ENCODE measurements around the gene BEST1. TPM values are rescaled to one million over a fixed set of nuclear protein-coding genes. Genes with fewer than 3 reads are reported as not detected.

The BEST1 gene
- total and polyA plus RNA-seq, 9 donors, result 1.0 to 17.8 (median 4.2) TPM

DNA sequence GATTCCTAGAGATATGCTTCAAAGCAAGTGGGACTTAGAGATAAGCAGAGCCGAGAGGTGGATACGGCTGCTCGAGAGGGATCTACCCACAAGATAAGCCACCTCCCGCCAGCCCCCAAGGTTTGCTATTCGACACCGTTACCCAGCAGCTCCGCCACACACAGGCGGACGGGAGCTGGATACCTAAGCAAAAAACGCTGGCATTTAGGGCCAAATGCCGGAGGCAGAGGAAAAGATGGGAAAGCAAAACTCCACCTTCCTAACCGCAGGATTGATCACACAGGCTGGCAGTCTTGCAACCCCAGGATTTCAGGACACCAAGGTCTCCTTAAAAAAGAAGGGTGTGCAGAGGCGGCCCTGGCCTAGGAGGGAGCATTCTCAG, 16.6 kb downstream of the BEST1 start:
- peak in 1 of 5 donors; percentile 23 for DNase-seq
- TF ChIP-seq EP300 (IDR thresholded peaks at IDR 0.05) (no peak), POLR2A (IDR thresholded peaks at IDR 0.05) (no peak)
- TF ChIP-seq, protein P1, sequence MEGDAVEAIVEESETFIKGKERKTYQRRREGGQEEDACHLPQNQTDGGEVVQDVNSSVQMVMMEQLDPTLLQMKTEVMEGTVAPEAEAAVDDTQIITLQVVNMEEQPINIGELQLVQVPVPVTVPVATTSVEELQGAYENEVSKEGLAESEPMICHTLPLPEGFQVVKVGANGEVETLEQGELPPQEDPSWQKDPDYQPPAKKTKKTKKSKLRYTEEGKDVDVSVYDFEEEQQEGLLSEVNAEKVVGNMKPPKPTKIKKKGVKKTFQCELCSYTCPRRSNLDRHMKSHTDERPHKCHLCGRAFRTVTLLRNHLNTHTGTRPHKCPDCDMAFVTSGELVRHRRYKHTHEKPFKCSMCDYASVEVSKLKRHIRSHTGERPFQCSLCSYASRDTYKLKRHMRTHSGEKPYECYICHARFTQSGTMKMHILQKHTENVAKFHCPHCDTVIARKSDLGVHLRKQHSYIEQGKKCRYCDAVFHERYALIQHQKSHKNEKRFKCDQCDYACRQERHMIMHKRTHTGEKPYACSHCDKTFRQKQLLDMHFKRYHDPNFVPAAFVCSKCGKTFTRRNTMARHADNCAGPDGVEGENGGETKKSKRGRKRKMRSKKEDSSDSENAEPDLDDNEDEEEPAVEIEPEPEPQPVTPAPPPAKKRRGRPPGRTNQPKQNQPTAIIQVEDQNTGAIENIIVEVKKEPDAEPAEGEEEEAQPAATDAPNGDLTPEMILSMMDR (IDR thresholded peaks at IDR 0.05), result no peak
- H3K36me3 ChIP-seq, result no peaks in the 10 kb centered on the region
- intact Hi-C loops (cut with DNase I), result no loop called here
- no peaks in the 10 kb centered on the region for H3K27me3 ChIP-seq
- H3K4me3 ChIP-seq, result peak overlapping the region; percentile 71
- 0 to 1% (median 1%) methylated on average over 13 of the region's 13 CpGs for WGBS, 3 donors
- peaks cover 20% of the 10 kb centered on the region for H3K4me1 ChIP-seq (ENCODE audit: insufficient read depth)
- H3K27ac ChIP-seq, result peak overlapping the region; percentile 89 to 98
- H3K9me3 ChIP-seq, result no peaks in the 10 kb centered on the region

DNA sequence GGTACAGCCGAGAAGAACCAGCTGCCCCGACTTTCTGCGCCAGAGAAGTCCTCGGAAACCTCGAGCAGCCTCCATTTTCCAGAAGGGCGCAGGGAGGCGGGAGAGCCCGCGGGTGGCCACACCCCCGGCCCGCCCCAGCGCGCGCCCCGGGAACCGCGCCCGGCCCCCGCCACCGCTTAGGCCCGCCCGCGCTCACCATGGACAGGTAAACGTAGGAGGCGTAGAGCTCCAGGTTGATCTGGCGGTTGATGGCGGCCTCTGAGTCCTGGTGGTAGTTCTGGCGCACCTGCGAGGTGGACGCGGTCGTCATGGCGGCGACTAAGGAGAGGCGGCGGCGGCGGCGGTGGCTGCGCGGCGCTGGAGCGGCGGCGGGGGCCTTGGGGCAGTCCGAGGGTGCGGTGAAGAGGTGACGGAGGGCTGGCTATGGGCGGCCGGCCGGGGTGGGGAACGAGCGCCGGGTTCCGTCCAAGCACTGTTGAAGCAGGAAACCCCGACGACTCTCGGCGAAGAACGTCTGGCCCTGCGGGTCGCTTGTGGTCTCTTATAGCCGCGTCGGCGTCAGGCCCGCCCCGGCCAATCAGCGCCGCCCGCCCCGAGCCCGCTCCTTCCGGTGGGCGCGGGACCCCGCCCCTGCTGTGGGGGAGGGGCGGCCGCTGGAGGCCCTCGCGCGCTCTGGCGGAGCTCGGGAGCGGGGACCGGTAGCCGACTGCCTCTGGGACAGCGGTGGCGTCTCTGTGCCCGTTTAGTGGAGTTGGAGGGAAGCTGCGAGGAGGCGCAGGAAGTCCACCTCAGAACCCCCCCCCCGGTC, 17.2 kb downstream of the BEST1 start, which contains the start of gene FTH1:
Gene FTH1, minus strand, starts transcription at position 519 of the 808 bp plus-strand sequence. Its CDS starts 209 bp downstream, at position 310.
- peak; percentile 92 to 95 (median 94) for DNase-seq
- Histone ChIP-seq H3K36me3 (no peaks in the 10 kb centered on the region), H3K27me3 (no peaks in the 10 kb centered on the region), H3K4me1 (ENCODE audit: insufficient read depth) (peaks cover 21% of the 10 kb centered on the region), H3K9me3 (no peaks in the 10 kb centered on the region), H3K27ac (peak within 1 kb of the TSS; percentile 89 to 98), H3K4me3 (peak within 1 kb of the TSS; percentile 71)
- intact Hi-C loops (cut with DNase I), result no loop called here
- 0 to 8% (median 2%) methylated on average over 57 to 93 of the region's 93 CpGs for WGBS, 3 donors
- TF ChIP-seq, protein P1 (IDR thresholded peaks at IDR 0.05), result peak in 1 of 3 donors; percentile 36
- TF ChIP-seq EP300 (IDR thresholded peaks at IDR 0.05), result no peak
- peak; percentile 99 for TF ChIP-seq POLR2A (IDR thresholded peaks at IDR 0.05)

DNA sequence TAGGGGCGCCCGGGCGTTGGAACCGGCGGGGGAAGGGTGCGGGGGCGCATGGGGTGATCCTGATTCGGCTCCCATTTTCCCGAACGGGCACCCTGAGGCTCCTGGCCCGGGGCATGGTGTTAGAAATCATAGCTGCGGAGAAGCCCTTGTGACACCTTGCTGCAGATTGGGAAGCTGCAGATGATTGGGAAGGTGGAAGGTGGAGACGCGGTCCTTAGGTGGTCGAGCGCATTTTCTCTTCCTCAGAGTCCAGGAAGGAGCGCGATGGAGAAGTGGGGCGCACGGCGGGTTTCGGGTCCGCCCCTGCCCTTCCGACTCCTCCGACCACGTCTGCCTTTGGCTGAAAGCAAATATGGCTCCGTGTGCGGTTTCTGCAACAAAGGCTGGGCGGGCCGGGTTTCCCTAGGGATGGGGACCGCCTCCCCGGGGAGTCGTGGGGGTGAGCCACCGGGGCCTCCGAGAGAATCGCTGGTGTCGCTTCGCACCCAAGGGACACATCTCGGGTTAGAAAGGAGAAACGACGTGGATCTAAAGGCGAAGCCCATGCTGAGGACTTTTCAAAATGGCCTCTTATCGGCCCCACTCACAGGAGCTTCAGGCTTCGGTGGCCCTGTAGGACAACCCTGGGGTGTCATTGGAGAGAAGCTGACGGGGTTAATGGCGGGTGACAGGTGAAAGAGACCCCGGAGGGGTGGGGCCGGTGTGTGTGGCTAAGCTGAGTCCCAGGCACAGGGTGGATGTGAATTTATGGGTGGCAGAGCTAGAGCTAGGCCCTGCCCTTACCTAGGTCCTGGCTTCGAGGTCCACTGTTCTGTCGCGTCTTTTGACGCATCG, 18.0 kb downstream of the BEST1 start:
- DNase-seq, result peak in 4 of 5 donors; percentile 32 to 66 (median 60)
- Histone ChIP-seq H3K9me3 (no peaks in the 10 kb centered on the region), H3K27me3 (no peaks in the 10 kb centered on the region), H3K4me1 (ENCODE audit: insufficient read depth) (peaks cover 28% of the 10 kb centered on the region), H3K36me3 (no peaks in the 10 kb centered on the region), H3K27ac (peak overlapping the region; percentile 89 to 98), H3K4me3 (peak overlapping the region; percentile 71)
- 11 to 17% (median 12%) methylated on average over 46 to 53 of the region's 53 CpGs for WGBS, 3 donors
- TF ChIP-seq, protein P1 (IDR thresholded peaks at IDR 0.05), result no peak
- no peak for TF ChIP-seq POLR2A (IDR thresholded peaks at IDR 0.05)
- no peak for TF ChIP-seq EP300 (IDR thresholded peaks at IDR 0.05)
- intact Hi-C loops (cut with DNase I), result no loop called here

DNA sequence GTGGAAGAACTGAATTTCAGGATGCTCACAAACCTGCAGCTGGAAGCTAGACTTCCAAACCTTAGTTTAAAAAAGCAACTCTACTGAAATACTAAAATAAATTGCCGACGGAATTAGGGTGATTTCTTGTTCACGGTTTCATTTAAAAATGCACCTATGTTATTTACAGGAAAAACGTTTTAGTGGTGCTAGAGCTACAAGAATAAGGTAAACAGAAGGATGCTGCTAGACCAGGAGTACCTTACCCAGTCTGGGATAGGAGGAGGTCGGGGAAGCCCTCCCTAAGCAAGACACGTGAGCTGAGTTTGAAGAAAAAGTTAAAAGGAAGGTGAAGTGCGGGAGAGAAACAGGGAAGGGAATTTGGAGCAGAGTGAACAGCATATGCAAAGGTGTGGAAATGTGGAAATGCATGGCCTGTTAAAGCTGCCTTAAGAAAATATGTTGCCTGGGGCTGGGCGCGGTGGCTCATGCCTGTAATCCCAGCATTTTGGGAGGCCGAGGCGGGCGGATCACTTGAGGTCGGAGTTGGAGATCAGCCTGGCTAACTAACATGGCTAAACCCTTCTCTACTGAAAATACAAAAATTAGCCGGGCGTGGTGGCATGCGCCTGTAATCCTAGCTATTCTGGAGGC, 18.7 kb downstream of the BEST1 start:
- TF ChIP-seq POLR2A (IDR thresholded peaks at IDR 0.05) (no peak), EP300 (IDR thresholded peaks at IDR 0.05) (no peak)
- TF ChIP-seq, protein P1 (IDR thresholded peaks at IDR 0.05), result no peak
- Histone ChIP-seq H3K4me1 (ENCODE audit: insufficient read depth) (peaks cover 34% of the 10 kb centered on the region), H3K27me3 (no peaks in the 10 kb centered on the region), H3K4me3 (peak overlapping the region; percentile 71), H3K36me3 (no peaks in the 10 kb centered on the region), H3K9me3 (no peaks in the 10 kb centered on the region), H3K27ac (peak overlapping the region; percentile 89 to 98)
- WGBS, 3 donors, result 88 to 92% (median 89%) methylated on average over 16 of the region's 16 CpGs
- intact Hi-C loops (cut with DNase I), result no loop called here
- DNase-seq, result peak in 4 of 5 donors; percentile 8 to 36 (median 26)
